ENCODE results near the gene HOXC6. TPM values are rescaled to one million over a fixed set of nuclear protein-coding genes. Genes with fewer than 3 reads are reported as not detected.

HOXC6 gene
- total and polyA plus RNA-seq, 9 of the 15 experiments (the other 6 are each of a cell fraction or from before 2014, with no cell fraction given), result 0.06 to 4.0 (median 1.4) TPM

GRCh38 chr12:54014377-54015017 lies 13.7 kb upstream of the HOXC6 start:
- Histone ChIP-seq H4K20me1 (replicated peaks; ENCODE audit: control insufficient read depth, insufficient read depth, low read length) (no peaks in the 10 kb centered on the region), H2AFZ (ENCODE audit: low read depth, low read length) (no peak overlapping the region), H3K4me2 (ENCODE audit: insufficient read depth, low read length) (no peak overlapping the region), H3K9me1 (ENCODE audit: control insufficient read depth, insufficient read depth, low read length) (no peaks in the 10 kb centered on the region), H3K36me3 (ENCODE audit: control insufficient read depth, insufficient read depth, low read length) (no peaks in the 10 kb centered on the region), H3K27me3 (ENCODE audit: control insufficient read depth in 2 of 2, insufficient read depth in 2 of 2, low read length in 2 of 2) (no peaks in the 10 kb centered on the region), H3K4me3 (no peak overlapping the region), H3K9me3 (replicated peaks; ENCODE audit: control insufficient read depth, insufficient read depth, low read depth, low read length) (no peaks in the 10 kb centered on the region), H3K79me2 (ENCODE audit: control insufficient read depth, insufficient read depth, low read length) (peaks cover 3% of the 10 kb centered on the region; the same call in 2 of the 3 replicates), H3K27ac (ENCODE audit: extremely low read depth, low read depth, low read length) (no peak overlapping the region), H3K4me1 (replicated peaks in 1 of 2; ENCODE audit: control insufficient read depth in 2 of 2, insufficient read depth in 2 of 2, low read length in 2 of 2) (peaks cover 12 to 32% of the 10 kb centered on the region in 2 experiments), H3K9ac (ENCODE audit: insufficient read depth in 1 of 2, low read depth in 2 of 2, low read length in 2 of 2) (no peak overlapping the region)
- FAIRE-seq (no peak), ATAC-seq (no peak), DNase-seq (ENCODE audit: extremely low read depth in 1 of 4, low spot score in 3 of 4) (no peak)
- CTCF ChIA-PET (ENCODE audit: low intra/inter-chr PET ratio), result no interaction called here
- in situ Hi-C loops (cut with MboI) (no loop called here), intact Hi-C loops (cut with micrococcal nuclease) (loop anchor here (10.0 kb wide), 1 partner anchor 280 kb away; no protein-coding TSS in a partner anchor)
- no TSS peak for BruUV-seq (replicated peaks)
- TF ChIP-seq ZNF318 (IDR thresholded peaks at IDR 0.05; ENCODE audit: borderline replicate concordance in 1 of 2, low read depth in 1 of 2), result no peak
- no peak for TF ChIP-seq SMAD1 (IDR thresholded peaks at IDR 0.05; ENCODE audit: low read depth, low read length, partially characterized antibody)
- no peak for TF ChIP-seq HOMEZ (CRISPR knock-in tag; IDR thresholded peaks at IDR 0.05)
- no peak for TF ChIP-seq ZFP91 (CRISPR knock-in tag; IDR thresholded peaks at IDR 0.05)
- TF ChIP-seq ZNF707 (CRISPR knock-in tag; conservative IDR thresholded peaks at IDR 0.05), result no peak
- TF ChIP-seq STAG1 (CRISPR knock-in tag; IDR thresholded peaks at IDR 0.05; ENCODE audit: borderline replicate concordance), result no peak
- TF ChIP-seq HOXB6 (CRISPR knock-in tag; IDR thresholded peaks at IDR 0.05; ENCODE audit: borderline replicate concordance), result no peak
- WGBS (ENCODE audit: insufficient coverage, low coverage, missing lambda C conversion rate), result 83% methylated on average over 30 of the region's 36 CpGs
- POLR2A ChIA-PET, result interaction anchor here (0.6 kb wide), 1 partner anchor 676 kb away, joined by 3 read pairs; no protein-coding TSS in a partner anchor
